CD4-positive, alpha-beta T cell treated with Interleukin-10 for 1 hour (primary cell): ENCODE measurements around the gene LPAR2.
"Not testable (repeated sequence)": the region's sequence is repeated elsewhere in the genome, so short reads cannot be mapped to it uniquely, and the experiment has no call there.

Experiments
- DNase-seq: peaks from one replicate; pipeline ENCODE4 v3.0.0-alpha.2; 2020

LPAR2 gene

GRCh38 chr19:19627621-19628500 lies at the start of gene LPAR2:
Gene LPAR2 (minus strand): TSS chr19:19628220. CDS start chr19:19627275, 945 bp downstream.
- DNase-seq = peak; percentile 86

GRCh38 chr19:19677579-19677978 lies 49.6 kb upstream of the LPAR2 start:
- no peak for DNase-seq

GRCh38 chr19:19674315-19674714 lies 46.3 kb upstream of the LPAR2 start:
- DNase-seq = no peak

GRCh38 chr19:19672816-19673215 lies 44.8 kb upstream of the LPAR2 start:
- DNase-seq = no peak

GRCh38 chr19:19670070-19670551 lies 42.1 kb upstream of the LPAR2 start:
- no peak for DNase-seq

- peak; percentile 96 for DNase-seq
These were observed 40.4 kb upstream of the LPAR2 start, which contains the start of gene ZNF101 for GRCh38 chr19:19668230-19669012. Gene ZNF101 (plus strand): TSS chr19:19668839. CDS start chr19:19668964, 125 bp downstream.

- DNase-seq = not testable (repeated sequence)
These were observed 37.5 kb upstream of the LPAR2 start for GRCh38 chr19:19665420-19665948.

- DNase-seq = peak; percentile 97
These were observed 35.5 kb upstream of the LPAR2 start, which contains the start of gene ATP13A1 for GRCh38 chr19:19663256-19664120. Gene ATP13A1 (minus strand): TSS chr19:19663676. CDS start chr19:19663666, 10 bp downstream.

GRCh38 chr19:19662871-19663255 lies 34.8 kb upstream of the LPAR2 start:
- no peak for DNase-seq

- DNase-seq = no peak
These were observed 34.3 kb upstream of the LPAR2 start for GRCh38 chr19:19662344-19662743.

GRCh38 chr19:19661675-19662251 lies 33.7 kb upstream of the LPAR2 start:
- peak; percentile 70 for DNase-seq

GRCh38 chr19:19661141-19661674 lies 33.2 kb upstream of the LPAR2 start:
- no peak for DNase-seq

GRCh38 chr19:19659646-19660245 lies 31.7 kb upstream of the LPAR2 start:
- no peak for DNase-seq

GRCh38 chr19:19657397-19657783 lies 29.4 kb upstream of the LPAR2 start:
- DNase-seq = no peak

- no peak for DNase-seq
These were observed 28.7 kb upstream of the LPAR2 start for GRCh38 chr19:19656451-19657396.

GRCh38 chr19:19655641-19656343 lies 27.8 kb upstream of the LPAR2 start:
- no peak for DNase-seq

- no peak for DNase-seq
These were observed 27.1 kb upstream of the LPAR2 start for GRCh38 chr19:19655051-19655594.

GRCh38 chr19:19654441-19654840 lies 26.4 kb upstream of the LPAR2 start:
- no peak for DNase-seq

GRCh38 chr19:19653597-19654147 lies 25.7 kb upstream of the LPAR2 start:
- no peak for DNase-seq
